ENCODE data around the gene ITGB6.

DNA sequence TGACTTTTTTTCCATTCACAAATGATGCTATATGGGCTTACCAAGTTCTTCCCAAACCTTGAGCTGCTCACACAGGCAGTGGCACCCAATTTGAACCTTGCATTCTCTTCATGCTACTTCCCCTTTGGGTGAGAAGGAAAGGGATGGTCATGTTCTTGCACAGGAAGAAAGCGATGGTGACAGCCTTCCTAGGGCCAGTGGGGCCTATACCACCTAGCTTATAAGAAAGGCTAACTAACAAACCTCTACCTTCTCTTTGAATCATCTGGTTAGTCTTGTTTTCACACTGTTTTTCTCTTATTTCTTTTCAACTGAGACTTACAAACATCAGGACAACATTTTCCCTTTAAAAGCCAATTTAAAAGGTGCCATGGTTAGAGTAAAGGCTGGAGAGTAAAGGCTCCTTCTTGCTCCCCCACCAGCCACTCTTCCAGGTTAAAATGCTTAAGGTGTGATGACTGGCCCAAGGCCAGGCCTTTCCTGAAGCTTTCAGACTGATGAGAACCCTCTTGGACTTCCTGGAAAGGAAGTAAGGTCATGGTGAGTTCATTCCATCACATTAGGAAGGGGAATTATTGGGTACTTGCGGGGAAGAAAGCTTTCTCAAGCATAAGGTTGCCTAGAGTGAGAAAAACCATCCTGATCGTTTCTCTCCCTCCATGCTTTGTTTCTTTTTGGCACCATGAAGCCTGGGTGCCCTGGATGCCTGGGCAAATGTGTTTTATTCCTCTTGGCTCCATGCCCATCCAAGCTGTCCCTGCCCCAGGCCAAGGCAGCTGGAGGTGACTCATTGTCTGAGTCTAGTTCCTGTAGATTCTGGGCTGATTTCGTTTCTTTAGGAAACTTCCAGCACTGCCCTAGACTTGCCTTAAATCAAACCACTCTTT lies 41.4 kb upstream of the ITGB6 start:
- TF ChIP-seq CTCF (IDR thresholded peaks at IDR 0.05) (no peak), POLR2A (IDR thresholded peaks at IDR 0.05) (no peak)

All from right lobe of liver (tissue), 4 donors.